ENCODE measurements around the gene SPTB.
A peak's percentile ranks its signal among the peaks of the same experiment; 100 is the strongest.

The SPTB gene

GRCh38 chr14:64850369-64851137, 29.2 kb downstream of the SPTB start:
- DNase-seq (ENCODE audit: low read depth): no peak
- no peak for TF ChIP-seq CTCF (conservative IDR thresholded peaks at IDR 0.05; ENCODE audit: low read depth, low read length)
- H3K4me3 ChIP-seq (ENCODE audit: low read length): no peak overlapping the region

GRCh38 chr14:64849940-64850339, 29.8 kb downstream of the SPTB start:
- no peak for TF ChIP-seq CTCF (conservative IDR thresholded peaks at IDR 0.05; ENCODE audit: low read depth, low read length)
- DNase-seq (ENCODE audit: low read depth): no peak
- no peak overlapping the region for H3K4me3 ChIP-seq (ENCODE audit: low read length)

- no peak for TF ChIP-seq CTCF (conservative IDR thresholded peaks at IDR 0.05; ENCODE audit: low read depth, low read length)
- no peak overlapping the region for H3K4me3 ChIP-seq (ENCODE audit: low read length)
- DNase-seq (ENCODE audit: low read depth): no peak
Observed at GRCh38 chr14:64848239-64848638, 31.5 kb downstream of the SPTB start.

GRCh38 chr14:64846319-64846718, 33.4 kb downstream of the SPTB start:
- H3K4me3 ChIP-seq (ENCODE audit: low read length): no peak overlapping the region
- DNase-seq (ENCODE audit: low read depth): no peak
- TF ChIP-seq CTCF (conservative IDR thresholded peaks at IDR 0.05; ENCODE audit: low read depth, low read length): no peak

GRCh38 chr14:64845878-64846277, 33.8 kb downstream of the SPTB start:
- H3K4me3 ChIP-seq (ENCODE audit: low read length): no peak overlapping the region
- no peak for TF ChIP-seq CTCF (conservative IDR thresholded peaks at IDR 0.05; ENCODE audit: low read depth, low read length)
- peak; percentile 41 for DNase-seq (ENCODE audit: low read depth)

- no peak for DNase-seq (ENCODE audit: low read depth)
- no peak overlapping the region for H3K4me3 ChIP-seq (ENCODE audit: low read length)
- no peak for TF ChIP-seq CTCF (conservative IDR thresholded peaks at IDR 0.05; ENCODE audit: low read depth, low read length)
Observed at GRCh38 chr14:64844969-64845536, 34.7 kb downstream of the SPTB start.

GRCh38 chr14:64844272-64844671, 35.4 kb downstream of the SPTB start:
- DNase-seq (ENCODE audit: low read depth): no peak
- H3K4me3 ChIP-seq (ENCODE audit: low read length): no peak overlapping the region
- no peak for TF ChIP-seq CTCF (conservative IDR thresholded peaks at IDR 0.05; ENCODE audit: low read depth, low read length)

Measured in retinal pigment epithelial cell (primary cell).